HEK293 (cell line): ENCODE data around the gene TYRO3.

Source experiments
- GLIS2 ChIP-seq: fragments of 450-650 bp; formaldehyde crosslinking; IDR thresholded peaks from 2 replicates; pipeline ENCODE4 v1.5.1; 2016; ENCODE audit warnings: missing biosample characterization, missing genetic modification characterization
- MEIS1 ChIP-seq: sonication (generic); formaldehyde crosslinking; IDR thresholded peaks from 2 replicates; pipeline ENCODE4 v1.8.1; 2022; ENCODE audit warnings: missing genetic modification reagents, mild to moderate bottlenecking, borderline replicate concordance
- TSHZ1 ChIP-seq: fragments of 450-650 bp; formaldehyde crosslinking; IDR thresholded peaks from 2 replicates; pipeline ENCODE4 v1.5.1; 2016; ENCODE audit warnings: missing biosample characterization, missing genetic modification characterization, borderline replicate concordance
- ZBTB10 ChIP-seq: fragments of 450-650 bp; formaldehyde crosslinking; IDR thresholded peaks from 2 replicates; pipeline ENCODE4 v1.5.1; 2016; ENCODE audit warnings: missing biosample characterization, missing genetic modification characterization
- ZBTB17 ChIP-seq: fragments of 450-650 bp; formaldehyde crosslinking; IDR thresholded peaks from 2 replicates; pipeline ENCODE4 v1.5.1; 2016; ENCODE audit warnings: missing biosample characterization, missing genetic modification characterization
- ZBTB21 ChIP-seq: fragments of 450-650 bp; formaldehyde crosslinking; IDR thresholded peaks from 2 replicates; pipeline ENCODE4 v1.5.1; 2017; ENCODE audit warnings: missing biosample characterization, missing genetic modification characterization
- ZBTB26 ChIP-seq: fragments of 450-650 bp; formaldehyde crosslinking; optimal IDR thresholded peaks from 2 replicates; pipeline ENCODE3; 2016; ENCODE audit warnings: missing biosample characterization, mild to moderate bottlenecking, missing genetic modification characterization
- ZFP3 ChIP-seq: fragments of 450-650 bp; formaldehyde crosslinking; IDR thresholded peaks from 2 replicates; pipeline ENCODE4 v1.5.1; 2016; ENCODE audit warnings: low read depth, missing biosample characterization, missing genetic modification characterization
- ZNF18 ChIP-seq: fragments of 450-650 bp; formaldehyde crosslinking; IDR thresholded peaks from 2 replicates; pipeline ENCODE4 v1.5.1; 2016; ENCODE audit warnings: missing biosample characterization, missing genetic modification characterization
- ZNF202 ChIP-seq: fragments of 450-650 bp; formaldehyde crosslinking; IDR thresholded peaks from 2 replicates; pipeline ENCODE4 v1.5.1; 2016; ENCODE audit warnings: missing biosample characterization, missing genetic modification characterization, borderline replicate concordance
- ZNF302 ChIP-seq: fragments of 450-650 bp; formaldehyde crosslinking; IDR thresholded peaks from 2 replicates; pipeline ENCODE4 v1.5.1; 2016; ENCODE audit warnings: missing biosample characterization, missing genetic modification characterization, low read depth
- ZNF335 ChIP-seq: fragments of 450-650 bp; formaldehyde crosslinking; conservative IDR thresholded peaks from 2 replicates; pipeline ENCODE4 v1.5.1; 2016; ENCODE audit warnings: missing biosample characterization, missing genetic modification characterization
- ZNF341 ChIP-seq: fragments of 450-650 bp; formaldehyde crosslinking; IDR thresholded peaks from 2 replicates; pipeline ENCODE4; 2016; ENCODE audit warnings: low read depth, missing biosample characterization, missing genetic modification characterization
- ZNF37A ChIP-seq: fragments of 450-650 bp; IDR thresholded peaks from 2 replicates; pipeline ENCODE4 v1.5.1; 2018; ENCODE audit warnings: missing biosample characterization, missing genetic modification characterization
- ZNF518A ChIP-seq: fragments of 450-650 bp; formaldehyde crosslinking; conservative IDR thresholded peaks from 2 replicates; pipeline ENCODE4 v1.5.1; 2016; ENCODE audit warnings: low read depth, missing biosample characterization, missing genetic modification characterization
- ZNF529 ChIP-seq: fragments of 450-650 bp; formaldehyde crosslinking; IDR thresholded peaks from 2 replicates; pipeline ENCODE4 v1.5.1; 2017; ENCODE audit warnings: missing genetic modification characterization, missing biosample characterization; ENCODE audit not compliant: insufficient replicate concordance
- ZNF596 ChIP-seq: fragments of 450-650 bp; IDR thresholded peaks from 2 replicates; pipeline ENCODE4 v1.5.0; 2018; ENCODE audit warnings: missing biosample characterization, mild to moderate bottlenecking, missing genetic modification characterization, moderate library complexity
- ZNF626 ChIP-seq: fragments of 450-650 bp; sonication (Bioruptor Pico); formaldehyde crosslinking; IDR thresholded peaks from 2 replicates; pipeline ENCODE4 v1.5.1; 2018; ENCODE audit warnings: missing biosample characterization, missing genetic modification characterization, inconsistent platforms
- ZNF639 ChIP-seq: fragments of 450-650 bp; formaldehyde crosslinking; IDR thresholded peaks from 2 replicates; pipeline ENCODE4 v1.5.1; 2016; ENCODE audit warnings: missing biosample characterization, missing genetic modification characterization
- ZNF660 ChIP-seq: fragments of 450-650 bp; IDR thresholded peaks from 2 replicates; pipeline ENCODE4 v1.5.1; 2018; ENCODE audit warnings: missing biosample characterization, mild to moderate bottlenecking, missing genetic modification characterization
- ZNF747 ChIP-seq: fragments of 450-650 bp; formaldehyde crosslinking; IDR thresholded peaks from 2 replicates; pipeline ENCODE4 v1.5.1; 2016; ENCODE audit warnings: missing biosample characterization, missing genetic modification characterization
- ZSCAN16 ChIP-seq: fragments of 450-650 bp; formaldehyde crosslinking; IDR thresholded peaks from 2 replicates; pipeline ENCODE4 v1.5.1; 2016; ENCODE audit warnings: missing biosample characterization, missing genetic modification characterization

TYRO3 gene

GRCh38 chr15:41557673-41558399 is 1.2 kb upstream of the TYRO3 start (continued):
- TF ChIP-seq ZBTB10 (tag by site-specific recombination) (no peak), TSHZ1 (tag by site-specific recombination) (no peak), ZNF302 (tag by site-specific recombination) (no peak), ZNF626 (tag by site-specific recombination) (no peak), ZNF660 (tag by site-specific recombination) (0 out of 2 replicates have a peak, but pooled peaks have one; percentile 36), ZNF596 (tag by site-specific recombination) (no peak), ZNF202 (tag by site-specific recombination) (no peak), ZNF341 (peak; percentile 95), ZNF747 (tag by site-specific recombination) (no peak), ZFP3 (tag by site-specific recombination) (no peak), ZSCAN16 (tag by site-specific recombination) (no peak), ZNF529 (tag by site-specific recombination) (no peak), ZBTB17 (tag by site-specific recombination) (no peak), ZNF18 (tag by site-specific recombination) (no peak), GLIS2 (tag by site-specific recombination) (peak; percentile 78), ZNF518A (no peak), ZNF639 (tag by site-specific recombination) (no peak), ZBTB21 (no peak), MEIS1 (CRISPR knock-in tag) (no peak), ZNF335 (tag by site-specific recombination) (peak; percentile 84), ZBTB26 (tag by site-specific recombination) (no peak), ZNF37A (tag by site-specific recombination) (no peak)
